ENCODE results near the gene ROR2.
"Not testable (repeated sequence)": the region's sequence is repeated elsewhere in the genome, so short reads cannot be mapped to it uniquely, and the experiment has no call there.

The ROR2 gene

GRCh38 chr9:91949946-91950664, at the start of gene ROR2:
Gene ROR2, minus strand, starts transcription at chr9:91950228.
- peak; percentile 6 for DNase-seq (ENCODE audit: low read depth)

- DNase-seq (ENCODE audit: low read depth): no peak
Observed at GRCh38 chr9:91995000-91995655, 45.1 kb upstream of the ROR2 start.

GRCh38 chr9:91994422-91994821, 44.4 kb upstream of the ROR2 start:
- DNase-seq (ENCODE audit: low read depth): no peak

GRCh38 chr9:91992461-91993041, 42.5 kb upstream of the ROR2 start:
- DNase-seq (ENCODE audit: low read depth): no peak

- no peak for DNase-seq (ENCODE audit: low read depth)
Observed at GRCh38 chr9:91991721-91992341, 41.8 kb upstream of the ROR2 start.

- DNase-seq (ENCODE audit: low read depth): no peak
Observed at GRCh38 chr9:91986248-91986647, 36.2 kb upstream of the ROR2 start.

GRCh38 chr9:91985692-91986091, 35.7 kb upstream of the ROR2 start:
- no peak for DNase-seq (ENCODE audit: low read depth)

GRCh38 chr9:91978740-91979414, 28.8 kb upstream of the ROR2 start:
- DNase-seq (ENCODE audit: low read depth): no peak

GRCh38 chr9:91975254-91975653, 25.2 kb upstream of the ROR2 start:
- DNase-seq (ENCODE audit: low read depth): not testable (repeated sequence)

GRCh38 chr9:91972711-91973110, 22.7 kb upstream of the ROR2 start:
- no peak for DNase-seq (ENCODE audit: low read depth)

- DNase-seq (ENCODE audit: low read depth): no peak
Observed at GRCh38 chr9:91972076-91972626, 22.1 kb upstream of the ROR2 start.

GRCh38 chr9:91967259-91967658, 17.2 kb upstream of the ROR2 start:
- DNase-seq (ENCODE audit: low read depth): no peak

GRCh38 chr9:91966503-91966902, 16.5 kb upstream of the ROR2 start:
- no peak for DNase-seq (ENCODE audit: low read depth)

- DNase-seq (ENCODE audit: low read depth): no peak
Observed at GRCh38 chr9:91963711-91964240, 13.7 kb upstream of the ROR2 start.

- DNase-seq (ENCODE audit: low read depth): no peak
Observed at GRCh38 chr9:91960367-91960766, 10.3 kb upstream of the ROR2 start.

GRCh38 chr9:91958174-91958573, 8.1 kb upstream of the ROR2 start:
- no peak for DNase-seq (ENCODE audit: low read depth)

GRCh38 chr9:91954841-91955471, 4.9 kb upstream of the ROR2 start:
- no peak for DNase-seq (ENCODE audit: low read depth)

GRCh38 chr9:91953718-91954117, 3.7 kb upstream of the ROR2 start:
- no peak for DNase-seq (ENCODE audit: low read depth)

- no peak for DNase-seq (ENCODE audit: low read depth)
Observed at GRCh38 chr9:91951944-91952520, 2.0 kb upstream of the ROR2 start.

- DNase-seq (ENCODE audit: low read depth): no peak
Observed at GRCh38 chr9:91949392-91949945, 559 bp downstream of the ROR2 start.
